ENCODE data around the gene ZEB2.

The ZEB2 gene

DNA sequence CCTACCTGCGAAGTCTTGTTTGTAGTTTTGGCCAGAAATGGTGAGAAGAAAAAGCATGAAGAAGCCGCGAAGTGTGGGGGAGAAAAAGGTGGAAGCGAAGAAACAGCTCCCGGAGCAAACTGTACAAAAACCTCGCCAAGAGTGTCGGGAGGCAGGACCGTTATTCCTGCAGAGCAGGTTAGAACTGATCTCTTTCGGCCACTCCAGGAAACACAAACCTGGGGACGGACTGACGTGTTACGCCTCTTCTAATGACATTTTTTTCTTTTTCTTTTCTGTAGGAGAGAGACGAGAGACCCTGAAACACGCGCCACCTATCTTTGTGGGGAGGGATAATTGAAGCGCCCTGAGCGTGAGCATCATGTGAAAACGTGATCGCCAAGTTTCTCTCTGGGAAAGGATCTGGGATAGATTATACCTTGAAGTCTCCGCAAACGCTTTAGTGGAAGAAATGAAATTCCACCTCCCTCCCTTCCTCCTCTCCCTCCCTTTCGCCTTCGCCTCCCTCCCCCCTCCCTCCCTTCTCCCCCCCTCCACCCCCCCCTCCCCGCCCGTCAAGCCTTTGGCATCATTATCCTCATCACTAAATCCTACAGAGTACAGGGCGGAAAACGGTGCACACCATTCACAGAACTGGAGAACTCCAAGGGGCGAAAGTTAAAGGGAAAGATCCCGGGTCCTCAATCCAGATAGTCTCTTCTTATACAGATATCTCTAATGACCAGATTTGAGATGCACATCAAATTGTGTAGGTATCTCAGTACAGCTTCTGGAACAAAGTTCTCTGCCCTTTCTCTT lies at the start of gene ZEB2:
ZEB2 (minus strand) TSS at position 186 of the 798 bp plus-strand sequence. CDS start 2,769 bp downstream, outside the sequence.
- DNase-seq, result peak in 1 of 2 experiments; percentile 48

- DNase-seq, result peak in 1 of 2 experiments; percentile 28
Observed at GRCh38 chr2:144567745-144568144, 47.8 kb upstream of the ZEB2 start.

- no peak for DNase-seq
Observed at GRCh38 chr2:144566448-144566847, 46.5 kb upstream of the ZEB2 start.

DNA sequence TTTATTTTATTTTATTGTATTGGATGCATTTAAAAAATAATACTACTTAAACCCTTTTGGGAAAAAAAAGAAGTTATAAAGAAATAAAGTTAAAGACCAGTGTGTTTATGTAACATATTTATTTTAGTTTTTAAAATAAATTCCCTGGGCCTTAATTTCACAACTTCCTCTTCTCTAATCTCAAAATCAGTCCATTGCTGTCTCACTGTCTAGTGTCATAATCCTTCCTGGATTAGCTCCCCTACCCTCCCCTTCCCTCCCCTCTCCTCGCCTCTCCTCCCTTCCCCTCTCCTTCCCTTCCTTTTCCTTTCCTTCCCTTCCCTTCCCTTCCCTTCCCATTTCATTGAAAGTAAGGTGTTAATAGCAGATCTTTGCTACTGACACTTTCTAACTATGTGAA lies 40.3 kb upstream of the ZEB2 start:
- DNase-seq, result no peak

DNA sequence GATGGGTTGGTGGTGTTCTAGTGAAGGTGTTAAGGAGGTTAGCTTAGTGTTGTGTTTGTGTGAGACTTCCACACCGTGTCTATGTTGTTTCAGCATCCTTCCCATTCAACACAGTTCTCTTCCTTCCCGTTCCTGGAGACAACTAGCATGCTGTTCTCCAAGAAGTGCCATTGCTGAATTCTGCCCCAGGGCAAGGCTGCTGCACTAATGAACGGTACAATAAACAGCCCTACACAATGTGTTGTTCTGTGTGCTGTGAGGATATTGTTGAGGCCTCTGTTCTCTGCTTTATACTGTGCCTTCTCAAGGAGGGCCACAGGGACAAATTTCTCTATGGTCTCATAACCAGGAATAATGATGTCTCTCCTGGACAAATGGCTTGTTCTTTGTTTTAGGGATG lies 39.8 kb upstream of the ZEB2 start:
- no peak for DNase-seq

DNA sequence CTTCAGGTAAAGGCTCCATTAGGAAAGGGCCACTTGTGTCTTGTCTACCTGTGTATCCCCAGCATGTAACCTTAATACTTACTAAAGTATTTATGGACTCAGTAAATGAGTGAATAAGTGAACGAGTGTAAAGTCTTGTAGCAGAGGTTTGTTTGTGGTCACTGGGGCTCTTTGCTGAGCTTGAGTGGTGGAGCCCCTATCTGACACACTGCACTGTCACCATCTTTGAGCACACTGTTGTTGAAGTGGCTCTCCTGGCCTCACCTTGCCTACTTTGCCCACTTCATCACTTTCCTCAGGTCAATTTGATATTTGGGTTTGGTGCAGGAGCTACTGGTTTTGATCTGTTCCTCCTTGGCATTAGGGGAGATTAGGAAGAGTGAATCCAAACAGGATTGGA lies 39.3 kb upstream of the ZEB2 start:
- DNase-seq, result no peak

- DNase-seq, result peak in 1 of 2 experiments; percentile 11
Observed at GRCh38 chr2:144554492-144555210, 34.7 kb upstream of the ZEB2 start.

GRCh38 chr2:144553379-144553778 lies 33.5 kb upstream of the ZEB2 start:
- DNase-seq, result no peak

DNA sequence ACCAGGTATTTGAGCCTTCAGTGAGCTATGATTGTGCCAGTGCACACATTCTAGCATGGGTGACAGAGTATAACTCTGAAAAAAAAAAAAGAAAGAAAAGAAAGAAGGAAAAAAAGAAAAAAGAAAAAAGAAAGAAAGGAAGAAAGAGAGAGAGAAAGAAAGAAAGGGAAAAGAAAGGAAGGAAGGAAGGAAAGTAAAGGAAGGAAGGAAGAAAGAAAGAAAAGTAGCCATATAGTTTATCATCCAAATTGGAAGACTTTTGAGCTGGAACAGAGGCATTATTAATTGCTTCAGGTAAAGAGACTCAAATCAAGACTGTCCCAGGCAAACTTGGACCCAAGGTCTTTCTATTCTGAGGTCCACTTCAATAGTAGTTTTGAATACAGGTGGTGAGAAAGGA lies 32.9 kb upstream of the ZEB2 start:
- DNase-seq, result no peak

DNA sequence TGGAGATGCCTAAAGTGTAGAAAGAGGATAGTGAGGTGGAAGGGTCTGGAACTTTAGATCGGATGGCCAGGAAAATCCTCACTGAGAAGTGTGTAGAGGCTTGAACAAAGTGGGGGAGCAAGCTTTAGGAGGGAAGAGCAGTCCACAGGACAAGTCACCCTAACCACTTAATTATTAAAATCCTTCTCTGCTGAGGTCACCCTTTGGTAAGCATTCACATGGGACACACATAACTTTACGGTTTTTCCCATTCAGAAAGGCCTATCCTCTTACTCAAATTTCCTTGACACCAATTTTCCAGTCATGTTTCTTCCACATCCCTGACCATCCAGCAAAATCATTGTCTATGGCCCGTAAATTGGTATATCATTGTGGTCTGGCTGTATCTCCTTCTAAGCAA lies 31.0 kb upstream of the ZEB2 start:
- no peak for DNase-seq

DNA sequence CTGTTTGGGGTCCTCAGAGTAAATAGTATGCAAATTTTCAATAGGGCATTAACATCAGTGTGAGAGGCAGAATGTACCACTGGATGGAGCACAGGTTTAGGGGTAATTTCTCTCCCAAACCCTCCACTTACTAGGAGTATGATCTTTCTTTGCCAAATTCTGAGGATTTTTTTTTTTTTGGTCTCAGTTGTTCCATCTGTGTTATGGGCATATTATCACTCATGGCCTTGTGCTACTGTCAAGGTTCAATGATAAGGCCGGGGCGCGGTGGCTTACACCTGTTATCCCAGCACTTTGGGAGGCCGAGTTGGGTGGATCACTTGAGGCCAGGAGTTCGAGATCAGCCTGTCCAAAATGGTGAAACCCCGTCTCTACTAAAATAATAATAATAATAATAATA lies 30.2 kb upstream of the ZEB2 start:
- no peak for DNase-seq

DNA sequence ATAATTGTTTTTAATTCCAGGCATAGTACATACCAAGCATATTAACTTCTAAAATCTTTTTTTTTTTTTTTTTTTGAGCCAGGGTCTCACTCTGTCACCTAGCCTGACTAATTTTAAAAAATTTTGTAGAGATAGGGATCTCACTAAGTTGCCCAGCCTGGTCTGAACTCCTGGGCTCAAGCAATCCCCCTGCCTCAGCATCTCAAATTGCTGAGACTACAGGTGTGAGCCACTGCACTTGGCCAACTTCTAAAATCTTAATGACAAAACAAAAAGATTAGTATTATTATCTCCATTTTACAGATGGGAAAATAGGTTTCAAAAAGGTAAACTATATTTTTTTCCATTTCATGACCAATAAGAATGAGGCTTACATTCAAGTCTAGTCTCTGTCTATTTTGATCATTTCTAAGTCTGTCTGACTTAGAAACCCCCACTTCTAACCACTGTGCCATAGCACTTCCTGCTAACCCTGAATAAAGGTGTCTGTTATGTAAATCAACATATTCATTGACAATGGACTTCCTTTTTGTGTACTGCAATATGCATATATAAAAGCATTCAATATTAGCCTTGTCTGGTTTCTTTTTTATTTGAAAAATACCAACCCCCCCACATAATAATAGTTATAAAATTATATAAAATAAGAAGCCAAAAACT lies 28.7 kb upstream of the ZEB2 start:
- no peak for DNase-seq

DNA sequence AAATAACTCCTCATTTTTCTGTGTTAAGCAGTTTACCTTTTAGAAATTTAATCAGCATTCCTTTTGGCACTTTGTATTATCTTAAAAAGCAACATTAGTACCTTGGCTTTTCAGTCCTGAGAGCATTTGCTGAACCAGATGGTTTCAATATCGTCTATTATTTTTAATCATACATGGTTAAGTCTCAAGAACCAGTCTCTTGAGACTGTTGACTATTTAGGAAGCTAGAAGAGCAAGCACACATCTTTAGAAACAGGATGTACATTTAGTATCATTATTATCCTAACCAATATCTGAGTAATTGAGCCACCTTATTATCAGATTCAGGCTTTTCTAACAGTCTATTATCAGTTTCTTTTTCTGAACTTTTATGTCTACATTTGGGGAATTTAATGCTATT lies 28.2 kb upstream of the ZEB2 start:
- DNase-seq, result no peak

GRCh38 chr2:144547494-144547893 lies 27.6 kb upstream of the ZEB2 start:
- no peak for DNase-seq

DNA sequence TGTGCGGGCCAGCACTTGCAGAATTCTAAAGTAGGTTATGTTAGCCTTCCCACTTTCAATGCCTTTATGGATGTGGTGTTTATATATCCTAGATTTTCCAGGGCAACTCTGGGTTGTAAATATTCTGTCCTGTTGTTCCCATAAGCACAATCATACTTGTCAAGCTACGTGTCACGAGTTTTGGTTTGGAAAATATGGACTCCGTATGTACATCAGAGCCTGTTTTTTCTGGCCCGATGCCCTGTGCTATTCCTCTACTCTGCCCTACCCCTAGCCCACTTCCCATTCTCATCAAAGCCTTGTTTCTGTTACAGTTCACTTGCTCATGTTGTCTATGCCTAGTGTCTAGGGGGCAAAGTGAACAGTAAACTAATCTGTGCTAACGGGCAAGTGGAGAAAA lies 27.0 kb upstream of the ZEB2 start:
- DNase-seq, result no peak

DNA sequence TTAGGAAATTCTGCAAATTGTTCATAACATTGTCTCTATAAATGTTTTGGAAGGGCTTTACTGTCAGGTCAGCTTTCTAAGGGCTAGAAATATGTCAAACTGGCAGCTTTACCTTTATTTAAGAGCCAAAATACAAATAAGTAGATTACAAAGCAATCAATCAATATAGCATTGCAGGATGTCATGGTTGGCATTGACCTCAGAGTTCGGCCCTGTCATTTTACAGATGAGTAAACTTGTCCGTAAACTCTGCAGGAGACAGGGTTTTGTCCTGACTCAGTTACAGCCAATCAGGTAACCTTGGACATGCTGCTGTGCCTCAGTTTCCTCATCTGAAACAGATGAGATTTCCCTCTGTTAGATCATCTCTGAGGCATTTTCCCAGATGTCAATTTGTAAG lies 25.9 kb upstream of the ZEB2 start:
- DNase-seq, result no peak

GRCh38 chr2:144544053-144544452 lies 24.1 kb upstream of the ZEB2 start:
- DNase-seq, result no peak

DNA sequence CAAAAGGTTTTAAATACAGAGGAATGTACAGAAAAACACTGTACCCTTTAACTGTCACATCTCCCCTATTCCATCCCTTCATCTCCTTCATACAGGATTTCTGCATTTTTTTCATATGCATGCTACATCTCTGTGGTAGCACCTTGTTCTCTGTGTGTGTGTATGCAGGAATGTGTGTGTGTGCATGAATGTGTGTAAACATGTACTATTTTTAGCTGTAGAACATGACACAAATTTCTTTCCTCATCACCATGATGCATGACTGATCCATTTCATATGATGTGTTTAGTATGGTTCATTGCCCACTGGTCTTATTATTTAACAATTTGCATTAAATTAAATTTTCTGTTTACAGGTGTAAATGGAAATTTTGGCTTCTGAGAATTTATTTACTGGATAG lies 21.5 kb upstream of the ZEB2 start:
- no peak for DNase-seq

DNA sequence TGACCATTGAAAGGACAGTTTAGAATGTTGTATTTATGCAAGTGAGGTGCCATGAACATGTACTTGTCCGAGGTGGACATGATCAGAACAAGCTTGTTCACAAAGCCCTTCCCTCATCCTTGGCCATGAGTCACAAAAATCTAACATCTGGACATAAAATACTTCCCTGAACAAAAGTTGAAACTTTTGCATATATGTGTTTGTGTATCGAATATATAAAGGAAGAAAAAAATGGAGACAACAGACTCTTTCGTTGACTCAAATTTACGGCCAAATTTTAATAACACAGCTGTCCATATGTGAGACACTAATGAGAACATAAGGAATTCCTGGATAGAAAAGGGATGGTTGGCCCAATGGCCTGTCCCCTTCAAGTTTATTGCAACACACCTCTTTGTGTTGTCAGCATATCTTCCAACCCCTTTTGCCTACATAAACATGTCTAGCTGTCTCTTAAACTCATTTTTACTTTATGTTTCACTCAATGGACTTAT lies 19.4 kb upstream of the ZEB2 start:
- DNase-seq, result no peak

DNA sequence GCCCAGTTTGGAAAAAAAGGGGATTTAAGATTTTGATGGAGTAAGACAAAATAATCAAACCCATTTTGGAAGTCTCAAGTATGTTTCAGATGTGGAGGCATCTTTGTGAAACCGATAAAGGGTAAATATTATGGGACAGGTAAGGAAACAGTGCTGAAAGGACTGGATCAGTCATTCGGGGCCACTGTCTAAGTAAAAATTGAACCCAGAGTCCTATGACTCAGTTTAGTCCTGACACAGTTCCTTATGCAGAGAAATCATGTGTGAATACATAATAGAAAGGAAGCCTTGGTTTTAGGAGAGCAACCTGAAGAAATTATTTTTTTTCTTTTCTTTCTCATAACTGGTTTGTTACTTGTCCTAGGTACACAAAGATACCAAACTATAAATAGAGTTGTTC lies 15.4 kb upstream of the ZEB2 start:
- no peak for DNase-seq

DNA sequence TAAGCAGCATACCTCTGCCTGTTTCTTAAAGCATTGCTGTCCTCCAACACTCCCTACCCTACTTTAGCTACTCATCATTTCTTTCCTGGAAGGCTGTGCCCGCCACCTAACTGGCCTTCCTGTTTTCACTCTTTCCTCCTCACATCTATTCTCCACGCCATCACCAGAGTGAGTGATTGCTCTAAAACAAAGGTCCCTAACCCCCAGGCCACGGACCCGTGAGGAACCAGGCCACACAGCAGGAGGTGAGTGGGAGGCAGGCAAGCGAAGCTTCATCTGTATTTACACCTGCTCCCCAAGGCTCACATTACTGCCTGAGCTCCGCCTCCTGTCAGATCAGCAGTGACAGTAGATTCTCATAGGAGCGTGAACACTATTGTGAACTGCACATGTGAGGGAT lies 13.3 kb upstream of the ZEB2 start:
- no peak for DNase-seq

- DNase-seq, result no peak
Observed at GRCh38 chr2:144530596-144530995, 10.7 kb upstream of the ZEB2 start.

GRCh38 chr2:144529841-144530240 lies 9.9 kb upstream of the ZEB2 start:
- DNase-seq, result no peak

DNA sequence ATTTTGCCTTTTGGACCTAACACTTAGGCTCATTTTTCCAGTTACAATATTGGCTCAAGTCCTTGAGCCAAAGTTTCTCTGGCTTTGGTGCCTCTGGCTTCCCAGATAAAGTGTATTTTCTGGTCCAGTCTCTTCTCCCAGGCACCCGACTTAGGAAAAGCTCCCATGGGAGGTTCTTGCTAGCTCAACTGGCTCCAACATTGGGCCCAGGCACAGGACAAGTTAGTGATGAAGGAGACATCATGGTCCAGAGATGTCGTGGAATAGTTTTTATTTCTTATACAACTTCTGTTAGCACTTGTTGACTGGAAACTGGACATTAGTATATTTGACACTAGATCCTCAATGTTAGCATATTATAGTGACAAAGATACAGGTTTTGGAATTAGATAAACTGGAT lies 8.2 kb upstream of the ZEB2 start:
- no peak for DNase-seq
